Raji (cell line): ENCODE results near the gene JKAMP.

Experiments
- POLR2A ChIP-seq: IDR thresholded peaks from 2 replicates; pipeline ENCODE4 v1.6.1; 2011; ENCODE audit warnings: low read depth, low read length, control low read depth; ENCODE audit not compliant: insufficient read depth

JKAMP gene

GRCh38 chr14:59510001-59510400 lies 25.7 kb downstream of the JKAMP start:
- TF ChIP-seq POLR2A, result no peak

GRCh38 chr14:59510966-59511365 lies 26.6 kb downstream of the JKAMP start:
- no peak for TF ChIP-seq POLR2A

- TF ChIP-seq POLR2A, result no peak
Observed at GRCh38 chr14:59511916-59512575, 27.7 kb downstream of the JKAMP start.

GRCh38 chr14:59520224-59520623 lies 35.9 kb downstream of the JKAMP start:
- no peak for TF ChIP-seq POLR2A

GRCh38 chr14:59529189-59529588 lies 44.9 kb downstream of the JKAMP start:
- no peak for TF ChIP-seq POLR2A

- no peak for TF ChIP-seq POLR2A
Observed at GRCh38 chr14:59530349-59530748, 46.0 kb downstream of the JKAMP start.

GRCh38 chr14:59532419-59532818 lies 48.1 kb downstream of the JKAMP start:
- TF ChIP-seq POLR2A, result no peak

- TF ChIP-seq POLR2A, result no peak
Observed at GRCh38 chr14:59534361-59534987, 50.2 kb downstream of the JKAMP start.

GRCh38 chr14:59537476-59537875 lies 53.2 kb downstream of the JKAMP start:
- TF ChIP-seq POLR2A, result no peak

- no peak for TF ChIP-seq POLR2A
Observed at GRCh38 chr14:59538936-59539335, 54.6 kb downstream of the JKAMP start.

- no peak for TF ChIP-seq POLR2A
Observed at GRCh38 chr14:59540852-59541251, 56.5 kb downstream of the JKAMP start.

GRCh38 chr14:59541731-59542130 lies 57.4 kb downstream of the JKAMP start:
- TF ChIP-seq POLR2A, result no peak

GRCh38 chr14:59543873-59544272 lies 59.6 kb downstream of the JKAMP start:
- no peak for TF ChIP-seq POLR2A

GRCh38 chr14:59547310-59547709 lies 63.0 kb downstream of the JKAMP start:
- TF ChIP-seq POLR2A, result no peak
